ENCODE measurements around the gene OXGR1. TPM values are rescaled to one million over a fixed set of nuclear protein-coding genes. Genes with fewer than 3 reads are reported as not detected.

OXGR1 gene
- total RNA-seq, 2 experiments from 2014 or later: not detected

DNA sequence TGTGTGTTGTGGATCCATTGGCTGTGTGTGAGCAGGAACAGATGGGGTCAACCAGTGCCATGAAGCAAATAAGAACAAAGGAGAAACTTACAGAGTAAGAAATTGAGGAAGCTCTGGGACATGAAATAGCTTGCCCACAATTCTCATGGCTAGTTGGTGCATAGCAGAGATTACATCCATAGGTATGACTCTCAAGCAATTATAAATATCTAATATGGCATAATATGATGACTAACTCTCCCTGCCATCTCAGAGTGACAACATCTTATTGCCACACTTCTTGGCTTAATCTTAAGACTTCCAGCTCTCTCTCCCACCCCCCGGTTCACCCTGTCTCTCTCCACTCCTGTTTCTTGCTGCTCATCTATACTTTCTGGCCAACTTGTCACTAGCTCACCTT, 53.3 kb downstream of the OXGR1 start:
- TF ChIP-seq, protein P1, sequence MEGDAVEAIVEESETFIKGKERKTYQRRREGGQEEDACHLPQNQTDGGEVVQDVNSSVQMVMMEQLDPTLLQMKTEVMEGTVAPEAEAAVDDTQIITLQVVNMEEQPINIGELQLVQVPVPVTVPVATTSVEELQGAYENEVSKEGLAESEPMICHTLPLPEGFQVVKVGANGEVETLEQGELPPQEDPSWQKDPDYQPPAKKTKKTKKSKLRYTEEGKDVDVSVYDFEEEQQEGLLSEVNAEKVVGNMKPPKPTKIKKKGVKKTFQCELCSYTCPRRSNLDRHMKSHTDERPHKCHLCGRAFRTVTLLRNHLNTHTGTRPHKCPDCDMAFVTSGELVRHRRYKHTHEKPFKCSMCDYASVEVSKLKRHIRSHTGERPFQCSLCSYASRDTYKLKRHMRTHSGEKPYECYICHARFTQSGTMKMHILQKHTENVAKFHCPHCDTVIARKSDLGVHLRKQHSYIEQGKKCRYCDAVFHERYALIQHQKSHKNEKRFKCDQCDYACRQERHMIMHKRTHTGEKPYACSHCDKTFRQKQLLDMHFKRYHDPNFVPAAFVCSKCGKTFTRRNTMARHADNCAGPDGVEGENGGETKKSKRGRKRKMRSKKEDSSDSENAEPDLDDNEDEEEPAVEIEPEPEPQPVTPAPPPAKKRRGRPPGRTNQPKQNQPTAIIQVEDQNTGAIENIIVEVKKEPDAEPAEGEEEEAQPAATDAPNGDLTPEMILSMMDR (conservative IDR thresholded peaks at IDR 0.05; ENCODE audit: low read length): no peak
- TF ChIP-seq EZH2phosphoT487 (IDR thresholded peaks at IDR 0.05; ENCODE audit: borderline replicate concordance, low read depth, low read length): no peak
- DNase-seq (ENCODE audit: low spot score): no peak
- Histone ChIP-seq H3K36me3 (ENCODE audit: insufficient read depth, low read length) (no peaks in the 10 kb centered on the region), H3K9me2 (ENCODE audit: insufficient read depth, low read length) (no peaks in the 10 kb centered on the region), H3K4me1 (ENCODE audit: insufficient read depth, low read length, poor library complexity, severe bottlenecking) (no peaks in the 10 kb centered on the region), H3K4me2 (ENCODE audit: low read length) (no peak overlapping the region), H3K9me3 (ENCODE audit: low read length) (no peaks in the 10 kb centered on the region), H3K27ac (ENCODE audit: low read depth, low read length, poor library complexity, severe bottlenecking) (no peak overlapping the region), H2AFZ (ENCODE audit: low read length) (no peak overlapping the region), H3K79me2 (ENCODE audit: insufficient read depth, low read depth, low read length) (no peaks in the 10 kb centered on the region), H3K4me3 (ENCODE audit: low read depth, low read length, poor library complexity, severe bottlenecking) (no peak overlapping the region), H4K20me1 (ENCODE audit: insufficient read depth, low read length) (no peaks in the 10 kb centered on the region)
- intact Hi-C loops (cut with micrococcal nuclease; ENCODE audit: unreplicated experiment): no loop called here
- ChIA-PET POLR2A (interaction anchor here (0.6 kb wide), 1 partner anchor 14 kb away, joined by 5 read pairs; no protein-coding TSS in a partner anchor), CTCF (ENCODE audit: unreplicated experiment) (no interaction called here)
- no TSS peak for BruUV-seq (replicated peaks)

DNA sequence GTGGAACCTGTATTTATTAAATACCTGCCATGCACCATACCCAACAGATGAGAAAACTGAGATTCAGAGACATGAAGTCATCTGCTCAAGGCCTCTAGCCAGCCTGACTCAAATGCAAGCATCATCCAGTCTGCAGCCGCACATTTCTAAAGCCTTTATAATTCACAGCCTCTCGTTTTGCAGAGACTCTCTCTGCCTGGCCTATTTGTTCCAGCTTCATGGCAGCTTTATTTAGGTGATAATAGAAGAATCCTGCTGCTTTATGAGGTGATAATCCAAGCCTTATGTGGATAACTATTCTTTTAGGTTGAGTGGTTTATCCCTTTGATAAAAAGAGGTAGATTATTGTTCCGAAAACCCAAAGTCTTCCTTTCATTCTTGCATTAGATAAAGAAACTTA, 58.4 kb downstream of the OXGR1 start:
- no TSS peak for BruUV-seq (replicated peaks)

More for the DNA sequence above, 58.4 kb downstream of the OXGR1 start:
- Histone ChIP-seq H2AFZ (ENCODE audit: low read length) (no peak overlapping the region), H3K4me1 (ENCODE audit: insufficient read depth, low read length, poor library complexity, severe bottlenecking) (no peaks in the 10 kb centered on the region), H3K4me3 (ENCODE audit: low read depth, low read length, poor library complexity, severe bottlenecking) (no peak overlapping the region), H3K36me3 (ENCODE audit: insufficient read depth, low read length) (no peaks in the 10 kb centered on the region), H3K9me3 (ENCODE audit: low read length) (no peaks in the 10 kb centered on the region), H4K20me1 (ENCODE audit: insufficient read depth, low read length) (no peaks in the 10 kb centered on the region), H3K79me2 (ENCODE audit: insufficient read depth, low read depth, low read length) (no peaks in the 10 kb centered on the region), H3K27ac (ENCODE audit: low read depth, low read length, poor library complexity, severe bottlenecking) (no peak overlapping the region), H3K9me2 (ENCODE audit: insufficient read depth, low read length) (no peaks in the 10 kb centered on the region), H3K4me2 (ENCODE audit: low read length) (no peak overlapping the region)
- TF ChIP-seq EZH2phosphoT487 (IDR thresholded peaks at IDR 0.05; ENCODE audit: borderline replicate concordance, low read depth, low read length): no peak
- TF ChIP-seq, protein P1 (conservative IDR thresholded peaks at IDR 0.05; ENCODE audit: low read length): no peak
- intact Hi-C loops (cut with micrococcal nuclease; ENCODE audit: unreplicated experiment): no loop called here
- ChIA-PET CTCF (ENCODE audit: unreplicated experiment) (no interaction called here), POLR2A (no interaction called here)
- DNase-seq (ENCODE audit: low spot score): no peak

Small RNAs within 50 kb of the gene (small RNA-seq; reads per million reads assigned to genes)
- gene RN7SKP7: not detected

Other genes starting within 250 kb of the OXGR1 start
- gene MBNL2, start 227.9 kb upstream of the OXGR1 start, total RNA-seq (2014; rRNA removed; shearing (Covaris generic)): 1.6 and 2.7 TPM in 2 replicates
- gene MBNL2, start 227.9 kb upstream of the OXGR1 start, total RNA-seq (2022): 7.4 and 8.7 TPM in 2 replicates

All from OCI-LY7 (cell line).